Measurements from ENCODE around the gene SPATS2.

DNA sequence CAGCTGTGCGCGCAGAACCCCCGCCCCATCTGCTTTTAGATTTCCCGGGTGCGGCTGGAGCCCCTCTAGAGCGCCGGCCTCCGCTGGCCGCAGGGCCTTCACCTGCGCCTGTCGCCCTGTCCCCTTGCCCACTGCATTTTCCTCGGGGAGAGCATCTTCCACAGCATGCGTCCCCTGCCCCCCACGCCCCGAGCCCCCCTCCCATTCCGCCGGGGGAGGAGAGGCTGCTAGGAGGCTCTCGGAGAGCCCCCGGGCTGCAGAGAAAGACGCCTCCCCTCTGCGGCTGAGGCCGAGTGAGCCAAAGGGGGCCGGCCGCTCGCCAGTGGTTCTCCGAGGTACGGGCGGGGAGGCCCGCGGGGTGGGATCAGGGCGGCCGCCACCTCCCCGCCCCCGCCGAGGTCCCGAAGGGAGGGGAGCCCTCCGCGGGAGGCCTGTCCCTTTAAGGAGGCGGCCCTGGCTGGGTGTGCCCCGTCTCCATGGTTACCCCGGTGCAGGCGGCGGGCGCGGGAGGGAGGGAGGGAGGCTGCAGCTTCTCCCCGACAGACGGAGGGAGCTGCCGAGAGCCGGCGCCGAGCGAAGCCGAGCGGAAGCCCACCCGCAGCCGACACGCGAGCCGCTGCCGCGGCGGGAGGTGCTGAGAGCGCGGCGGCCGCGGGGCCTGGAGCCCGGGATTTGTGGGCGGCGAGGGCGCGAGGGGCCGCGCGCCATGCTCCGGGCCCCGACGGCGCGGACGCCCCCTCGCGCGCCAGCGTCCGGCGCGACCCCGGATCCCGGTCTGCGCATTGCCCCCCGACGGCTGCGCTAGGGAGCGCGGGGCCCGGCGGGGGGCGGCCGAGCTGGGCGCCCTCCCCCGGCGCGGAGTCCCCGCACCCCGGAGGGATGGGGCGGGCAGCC is 171.5 kb downstream of the SPATS2 start, which contains the start of gene KCNH3:
- TF ChIP-seq, protein P1, sequence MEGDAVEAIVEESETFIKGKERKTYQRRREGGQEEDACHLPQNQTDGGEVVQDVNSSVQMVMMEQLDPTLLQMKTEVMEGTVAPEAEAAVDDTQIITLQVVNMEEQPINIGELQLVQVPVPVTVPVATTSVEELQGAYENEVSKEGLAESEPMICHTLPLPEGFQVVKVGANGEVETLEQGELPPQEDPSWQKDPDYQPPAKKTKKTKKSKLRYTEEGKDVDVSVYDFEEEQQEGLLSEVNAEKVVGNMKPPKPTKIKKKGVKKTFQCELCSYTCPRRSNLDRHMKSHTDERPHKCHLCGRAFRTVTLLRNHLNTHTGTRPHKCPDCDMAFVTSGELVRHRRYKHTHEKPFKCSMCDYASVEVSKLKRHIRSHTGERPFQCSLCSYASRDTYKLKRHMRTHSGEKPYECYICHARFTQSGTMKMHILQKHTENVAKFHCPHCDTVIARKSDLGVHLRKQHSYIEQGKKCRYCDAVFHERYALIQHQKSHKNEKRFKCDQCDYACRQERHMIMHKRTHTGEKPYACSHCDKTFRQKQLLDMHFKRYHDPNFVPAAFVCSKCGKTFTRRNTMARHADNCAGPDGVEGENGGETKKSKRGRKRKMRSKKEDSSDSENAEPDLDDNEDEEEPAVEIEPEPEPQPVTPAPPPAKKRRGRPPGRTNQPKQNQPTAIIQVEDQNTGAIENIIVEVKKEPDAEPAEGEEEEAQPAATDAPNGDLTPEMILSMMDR (IDR thresholded peaks at IDR 0.05): no peak
- TF ChIP-seq POLR2A (IDR thresholded peaks at IDR 0.05): no peak

Measured in testis (tissue), 2 donors.